Cerebellar cortex (tissue), 1 donor: Measurements from ENCODE around the gene NEURL1B.

Experiments
- DNase-seq: peaks from one replicate; pipeline ENCODE4 v3.0.0-alpha.2; 2015; ENCODE audit warnings: low spot score

NEURL1B gene

DNA sequence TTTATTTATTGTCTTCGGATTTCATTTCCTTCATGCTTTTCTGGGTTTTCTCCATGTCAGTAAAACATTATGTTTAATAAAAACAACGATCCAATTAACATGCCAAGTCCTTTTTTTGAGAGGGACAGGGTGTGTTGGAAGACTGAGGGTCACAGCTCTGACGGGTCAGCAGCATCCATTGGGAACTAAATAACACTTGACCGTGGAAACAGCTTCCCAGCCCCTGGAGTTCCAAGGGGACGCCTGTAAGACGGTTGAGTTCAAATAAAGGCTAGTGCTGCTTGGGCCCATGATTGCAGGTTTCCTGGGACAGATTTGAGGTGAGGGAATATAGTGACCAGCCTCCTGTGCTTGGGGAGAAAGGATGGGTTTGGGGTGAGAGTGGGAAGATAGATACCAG lies 30.4 kb upstream of the NEURL1B start:
- no peak for DNase-seq

DNA sequence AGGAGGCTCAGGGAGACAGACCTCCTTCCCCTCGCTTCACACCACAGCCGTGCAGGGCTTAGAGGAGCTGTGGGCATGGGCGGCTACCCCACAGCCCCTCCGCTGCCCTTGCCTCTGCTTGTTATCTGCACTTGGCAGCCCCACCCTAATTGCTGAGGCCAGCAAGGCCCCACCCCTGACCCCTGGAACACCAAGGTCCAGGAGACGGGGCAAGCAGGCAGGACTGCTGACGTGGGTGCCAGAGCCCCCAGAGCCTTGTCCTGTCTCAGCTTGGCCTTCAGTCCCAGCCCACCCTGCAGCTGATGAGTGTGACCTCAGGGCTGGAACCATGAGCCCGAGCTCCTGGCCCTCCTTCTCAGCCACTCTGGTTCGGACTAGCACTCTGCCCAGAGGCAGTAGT lies 29.1 kb upstream of the NEURL1B start:
- DNase-seq: no peak

DNA sequence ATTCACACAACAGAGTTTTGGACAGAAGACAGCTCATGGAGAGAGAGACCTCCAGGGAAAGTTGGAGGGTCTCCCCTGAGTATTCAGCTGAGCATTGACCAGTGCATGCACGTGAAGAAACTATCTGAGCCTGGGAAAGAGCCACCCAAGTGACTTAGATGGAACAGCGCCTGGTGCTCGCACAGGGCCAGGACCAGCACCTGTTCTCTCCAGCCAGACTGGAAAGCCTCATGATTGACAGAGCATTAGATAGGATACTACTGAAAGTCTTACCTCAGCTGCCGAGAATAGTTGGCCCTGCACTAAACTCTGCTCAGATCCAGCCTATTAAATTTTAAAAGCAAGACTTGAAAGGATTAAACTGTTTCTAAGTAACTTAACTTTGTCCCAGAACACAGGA lies 28.3 kb upstream of the NEURL1B start:
- DNase-seq: no peak

DNA sequence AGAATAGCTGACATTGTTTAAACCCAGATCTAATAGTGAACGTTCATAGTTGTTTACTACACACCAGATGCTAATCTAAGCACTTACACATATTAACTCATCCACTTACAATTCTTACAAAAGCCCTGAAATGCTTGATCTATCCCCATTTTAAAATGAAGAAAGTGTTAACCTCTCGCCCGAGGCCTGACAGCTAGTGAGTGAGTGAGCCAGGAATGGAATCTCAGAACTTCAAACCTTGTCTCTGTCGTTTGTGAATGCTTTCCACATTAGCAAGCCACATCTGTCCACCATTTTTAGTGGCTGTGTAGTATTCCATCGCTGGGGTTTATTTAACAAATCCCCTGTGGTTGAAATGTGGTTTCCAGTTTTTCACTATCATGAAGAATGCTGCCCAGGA lies 24.9 kb upstream of the NEURL1B start:
- no peak for DNase-seq

DNA sequence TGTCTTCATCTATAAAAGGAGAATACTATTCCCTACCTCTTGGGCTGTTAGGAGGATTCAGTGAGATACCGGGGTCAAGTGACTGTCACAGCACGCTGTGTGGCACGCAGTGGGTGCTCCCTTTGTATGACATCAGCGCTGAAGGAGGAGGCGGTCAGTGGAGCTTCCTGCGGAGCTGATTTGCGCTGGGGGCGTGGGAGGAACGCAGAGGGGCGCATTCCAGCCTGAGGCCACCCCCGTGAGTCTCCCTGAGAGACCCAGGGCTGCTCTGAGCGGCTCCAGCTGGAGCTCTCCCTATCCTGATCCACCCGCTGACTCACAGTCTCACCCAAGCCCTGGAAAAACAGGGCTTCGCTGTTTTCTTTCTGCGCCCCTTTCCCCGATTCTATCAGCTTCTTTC lies 24.3 kb upstream of the NEURL1B start:
- DNase-seq: no peak

DNA sequence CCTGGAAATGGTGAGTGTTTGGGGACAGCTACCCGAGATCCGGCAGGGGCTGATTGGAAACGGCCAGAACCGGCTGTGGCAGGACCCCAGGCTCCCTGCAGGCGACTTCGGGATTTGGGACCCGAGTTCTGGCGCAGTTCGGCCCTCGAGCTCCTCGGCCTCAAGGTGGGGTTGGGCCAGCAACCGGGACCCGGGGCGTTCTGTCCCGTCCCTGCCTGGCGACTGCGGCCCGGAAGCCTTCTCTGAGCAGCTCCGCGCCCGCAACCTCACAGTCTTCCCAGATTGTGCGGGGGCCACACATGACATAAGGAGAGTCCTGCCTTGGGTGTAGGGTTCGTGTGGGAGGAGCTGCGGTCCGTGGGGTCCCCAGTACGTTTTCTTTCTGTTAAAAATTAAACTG lies 23.2 kb upstream of the NEURL1B start:
- DNase-seq: no peak

DNA sequence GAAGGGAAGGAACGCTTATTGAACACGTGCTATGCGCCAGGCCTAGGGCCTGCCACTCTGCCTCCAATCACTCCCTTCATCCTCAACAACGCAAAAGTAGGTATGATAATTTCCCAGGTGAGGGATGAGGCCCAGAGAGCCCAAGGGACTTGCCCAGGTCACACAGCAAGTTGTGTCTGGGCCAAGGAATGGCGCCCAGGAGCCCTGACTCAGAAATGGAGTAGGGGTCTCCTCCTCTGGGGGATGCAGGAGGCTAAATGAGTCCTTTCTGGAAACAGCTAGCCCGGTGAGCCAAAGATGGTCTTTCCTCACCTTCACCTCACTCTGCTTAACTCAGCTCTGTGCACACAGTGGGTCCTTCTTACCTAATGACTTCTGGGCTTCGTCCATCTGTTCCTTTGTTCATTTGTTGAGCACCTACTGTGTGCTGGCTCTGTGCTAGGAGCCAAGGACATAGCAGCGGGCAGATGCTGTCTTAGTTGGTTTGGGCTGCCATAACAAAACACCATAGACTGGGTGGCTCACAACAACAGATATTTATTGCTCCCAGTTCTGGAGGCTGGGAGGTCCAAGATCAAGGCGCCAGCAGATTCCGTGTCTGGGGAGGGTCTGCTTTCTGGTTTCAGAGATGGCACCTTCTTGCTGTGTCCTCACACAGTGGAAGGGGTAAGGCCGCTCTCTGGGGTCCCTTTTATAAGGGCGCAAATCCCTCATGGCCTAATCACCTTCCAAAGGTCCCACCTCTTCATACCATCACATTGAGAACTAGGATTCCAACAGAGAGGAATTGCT lies 22.3 kb upstream of the NEURL1B start:
- DNase-seq: no peak

DNA sequence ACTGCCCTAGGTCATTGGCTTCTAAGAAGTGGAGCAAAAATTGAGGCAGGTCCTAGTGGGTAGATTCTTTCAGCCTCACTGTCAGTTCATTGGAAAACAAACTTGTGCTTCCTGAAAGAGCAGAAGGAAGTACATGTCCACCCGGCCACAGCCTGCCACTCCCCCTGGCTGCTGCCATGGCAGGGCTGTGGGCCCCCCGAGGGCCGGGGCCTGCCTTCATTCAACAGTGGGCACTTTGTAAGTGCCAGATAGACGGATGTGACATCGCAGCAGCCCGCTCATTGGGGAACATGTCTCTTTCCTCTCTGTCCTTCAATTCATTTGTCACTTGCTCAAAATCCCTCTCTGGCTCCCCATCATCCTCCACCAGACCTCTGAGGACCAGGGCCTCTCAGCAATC lies 20.6 kb upstream of the NEURL1B start:
- DNase-seq: no peak

DNA sequence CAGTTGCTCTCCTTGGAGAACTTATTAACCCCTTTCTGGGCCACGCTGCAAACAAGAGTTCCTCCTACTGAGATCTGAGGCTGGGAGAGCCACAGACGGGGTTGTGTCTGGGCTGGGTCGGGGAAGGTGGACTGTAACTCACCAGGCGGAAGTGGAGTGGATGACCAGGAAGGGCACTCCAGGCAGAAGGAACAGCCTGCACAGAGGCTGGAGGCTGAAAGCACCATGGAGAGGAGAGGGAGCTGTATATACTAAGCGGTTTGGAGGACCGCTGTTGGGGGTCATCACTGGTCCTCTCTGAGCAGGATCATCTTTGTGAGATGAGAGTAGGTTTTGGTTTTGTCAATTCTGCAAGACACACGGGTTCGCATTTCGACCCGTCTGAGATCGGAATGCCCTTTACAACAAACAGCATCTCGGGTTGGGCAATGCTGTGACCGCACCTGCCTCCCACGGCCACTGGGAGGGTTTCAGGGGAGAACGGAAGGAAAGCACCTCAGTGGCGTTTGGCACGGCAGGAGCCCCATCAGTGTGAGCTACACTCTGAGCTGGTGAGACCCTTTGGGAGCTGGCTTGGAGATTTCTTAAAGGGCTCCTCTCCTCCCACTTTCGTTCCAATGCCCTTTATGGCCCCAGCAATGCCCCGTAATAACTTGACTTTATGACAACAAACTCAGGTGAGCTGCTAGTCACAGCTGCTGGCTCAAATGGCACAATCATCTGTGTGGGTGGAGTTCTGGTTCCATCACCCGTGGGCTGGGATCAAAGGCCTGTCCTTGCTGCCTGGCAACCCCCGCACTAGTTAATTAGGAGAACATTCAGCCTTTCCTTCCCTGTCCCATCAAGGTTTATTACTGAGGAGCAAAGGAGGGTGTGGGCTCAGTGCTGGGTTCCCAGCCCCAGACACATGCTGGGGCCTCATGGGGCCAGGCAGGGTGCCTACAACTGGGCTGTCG lies 18.7 kb upstream of the NEURL1B start:
- no peak for DNase-seq

DNA sequence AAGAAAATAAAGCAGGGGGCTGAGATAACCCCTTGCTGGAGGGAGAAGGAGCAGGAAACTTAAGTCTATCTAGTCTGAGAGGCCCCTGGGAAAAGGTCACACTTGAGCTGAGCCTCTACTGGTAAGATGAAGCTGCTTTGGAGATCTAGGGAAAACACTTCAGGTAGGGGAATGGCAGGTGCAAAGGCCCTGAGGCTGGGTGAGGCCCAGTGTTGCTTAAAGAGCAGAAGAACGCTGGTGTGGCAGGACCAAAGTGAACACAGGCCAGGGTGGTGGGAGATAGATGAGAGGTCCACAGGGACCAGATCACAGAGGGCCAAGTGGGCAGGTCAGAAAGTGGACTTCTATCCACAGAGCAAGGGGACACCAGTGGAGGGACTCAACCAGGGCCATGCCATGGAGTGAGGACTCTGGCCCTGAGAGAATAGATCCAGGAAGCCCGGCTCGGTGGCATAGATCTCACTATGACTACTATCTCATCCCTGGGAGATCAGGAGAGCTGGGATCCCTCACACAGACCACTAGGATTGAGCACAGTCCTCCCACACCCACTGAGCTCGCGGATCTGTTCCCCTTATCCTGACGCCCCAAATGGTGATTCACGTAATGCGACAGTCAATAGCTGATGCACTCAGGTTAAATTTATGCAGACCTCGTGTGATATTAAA lies 17.6 kb upstream of the NEURL1B start:
- no peak for DNase-seq

DNA sequence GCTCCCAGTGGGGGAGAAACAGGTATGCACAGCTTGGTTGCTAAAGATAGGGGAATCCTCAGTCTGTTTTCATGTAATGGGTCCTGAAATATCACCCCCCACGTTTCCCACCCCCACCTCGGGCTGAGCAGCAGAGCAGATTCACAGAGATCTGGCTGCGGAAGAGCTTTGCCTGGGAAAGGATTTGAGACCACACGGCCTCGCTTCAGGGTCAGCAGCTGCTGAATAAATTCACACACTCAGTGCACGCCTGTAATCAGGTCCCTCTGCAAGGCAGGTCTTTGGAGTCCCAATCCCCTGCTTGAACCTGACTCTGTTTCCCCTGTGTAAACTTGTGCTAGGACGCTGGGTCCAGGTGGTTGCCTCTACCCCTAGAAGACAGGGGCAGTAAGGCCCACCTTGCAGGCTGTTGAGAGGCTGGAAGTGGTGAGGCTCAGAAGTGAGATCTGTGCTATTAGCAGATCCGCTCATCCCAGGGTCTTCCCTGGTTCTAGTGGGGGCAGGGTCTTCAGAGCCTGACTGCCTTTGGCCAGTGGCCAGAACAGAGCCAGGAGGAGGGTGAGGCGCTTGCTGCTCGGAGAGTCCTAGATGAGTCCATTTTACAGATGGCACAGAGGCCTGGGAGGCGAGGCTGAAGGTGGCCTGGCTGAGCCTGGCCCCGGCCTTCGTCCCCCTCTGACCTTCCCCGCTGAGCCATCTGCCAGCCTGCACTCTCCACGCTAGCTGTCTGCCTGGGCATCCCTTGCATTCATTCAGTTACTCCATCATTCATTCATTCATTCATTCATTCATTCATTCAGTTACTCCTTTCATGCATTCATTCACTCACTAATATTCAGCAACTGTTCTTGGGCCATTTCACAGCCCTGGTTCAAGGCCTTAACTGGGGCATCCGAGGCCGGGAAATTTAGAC lies 16.7 kb upstream of the NEURL1B start:
- no peak for DNase-seq

DNA sequence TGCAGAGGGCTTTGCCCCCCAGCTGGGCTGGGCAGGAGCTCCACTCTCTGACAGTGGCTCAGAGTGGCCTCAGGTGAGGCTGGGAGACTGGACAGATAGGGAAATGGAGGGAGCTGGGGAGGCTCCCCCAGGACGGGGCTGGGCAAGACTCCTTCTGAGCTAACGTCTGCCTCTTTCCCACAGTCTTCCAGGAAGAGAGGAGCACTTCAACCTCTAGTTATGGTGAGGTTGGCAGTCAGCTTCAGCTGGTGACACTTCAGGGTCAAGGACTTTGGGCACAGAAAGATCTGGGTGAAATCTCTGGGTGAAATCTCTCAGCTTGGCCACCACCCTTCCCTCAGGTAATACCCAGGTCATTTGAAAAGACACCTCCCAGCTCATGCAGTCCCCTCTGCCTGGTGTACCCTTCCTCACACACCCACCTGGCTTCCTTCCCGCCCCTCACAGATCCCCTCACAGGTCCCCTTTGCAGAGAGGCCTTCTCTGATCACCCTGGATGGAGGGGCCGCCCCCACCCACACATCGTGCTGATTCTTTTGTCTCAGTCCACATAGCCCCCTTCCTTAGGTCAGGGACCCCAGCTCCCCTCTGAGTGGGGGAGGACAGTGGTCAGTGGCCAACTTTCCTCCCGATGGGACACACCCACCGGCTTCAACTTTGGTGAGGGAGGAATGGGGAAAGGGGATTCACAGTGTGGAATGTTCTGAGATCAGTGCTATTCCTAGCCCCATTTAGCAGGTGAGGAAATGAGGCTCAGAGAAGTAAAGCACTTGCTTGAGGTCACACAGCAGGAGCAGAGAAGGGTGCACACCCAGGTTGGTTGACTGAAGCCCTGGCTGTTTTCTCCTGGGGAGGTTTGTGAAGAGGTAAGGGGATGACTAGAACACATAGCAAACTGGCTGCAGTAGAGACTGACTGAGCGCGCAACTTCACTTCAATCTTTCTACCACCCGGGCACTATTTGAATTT lies 15.8 kb upstream of the NEURL1B start:
- DNase-seq: no peak

DNA sequence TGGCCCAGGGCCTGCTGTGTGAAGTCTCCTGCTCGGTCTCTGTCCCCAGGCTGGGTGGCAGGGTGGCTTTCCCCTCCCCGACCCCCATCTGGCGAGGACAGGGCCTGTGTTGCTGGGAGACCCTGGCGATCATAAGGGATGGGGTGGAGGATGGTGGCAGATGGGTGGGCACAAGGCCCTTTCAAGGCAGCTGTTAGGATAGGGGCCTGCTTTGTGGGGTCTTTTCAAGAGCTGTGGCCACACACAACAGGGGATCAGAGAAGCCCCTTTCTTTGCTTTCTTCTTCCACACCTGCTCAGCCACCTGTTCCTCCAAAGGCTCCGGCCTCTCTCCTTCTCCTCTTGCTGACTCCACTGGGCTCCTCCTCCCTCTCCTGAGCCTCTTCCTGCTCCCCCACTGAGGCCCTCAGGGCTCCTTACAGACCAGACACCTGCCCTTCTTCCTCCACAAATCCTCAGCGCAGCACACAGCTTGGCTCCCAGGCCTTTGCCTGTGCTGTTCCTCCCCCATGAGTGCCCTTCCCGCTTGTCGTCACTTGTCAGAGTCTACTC lies 15.0 kb upstream of the NEURL1B start:
- DNase-seq: no peak

DNA sequence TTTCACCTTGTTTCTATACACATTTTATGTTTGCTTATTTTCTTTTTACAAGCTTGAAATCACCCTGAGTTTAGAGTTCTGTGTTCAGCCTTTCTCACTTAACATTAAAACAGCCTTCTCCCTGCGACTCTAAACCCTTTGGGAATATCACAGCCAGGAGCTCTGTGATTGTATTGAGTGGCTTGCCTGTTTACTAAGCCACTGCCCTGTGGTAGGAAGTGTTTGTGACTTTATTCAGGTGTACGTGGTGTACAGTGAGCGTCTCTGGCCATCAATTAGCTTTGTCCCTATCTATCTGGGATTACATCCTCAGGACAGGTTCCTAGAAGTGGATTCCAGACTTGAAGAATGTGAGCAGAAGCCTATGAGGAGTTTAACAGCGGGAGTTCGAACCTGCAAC lies 11.0 kb upstream of the NEURL1B start:
- DNase-seq: no peak

DNA sequence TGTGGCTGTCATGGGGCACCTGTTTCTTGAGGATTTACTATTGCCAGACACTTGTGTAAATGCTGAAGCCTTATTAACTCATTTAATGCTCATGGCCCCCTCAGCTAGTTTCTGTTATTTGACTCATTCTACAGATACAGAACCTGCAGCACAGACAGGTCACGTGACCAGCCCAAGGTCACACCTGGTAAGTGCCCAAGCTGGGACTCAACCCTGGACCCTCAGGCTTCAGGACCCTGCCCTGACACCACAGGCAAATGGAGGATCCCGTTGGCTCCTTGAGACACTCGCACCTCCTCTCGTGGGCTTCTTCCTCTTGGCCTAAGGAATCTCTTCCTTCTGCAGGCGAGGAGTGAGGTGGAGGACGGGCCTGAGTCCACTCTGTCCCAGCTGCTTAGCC lies 10.6 kb upstream of the NEURL1B start:
- no peak for DNase-seq

DNA sequence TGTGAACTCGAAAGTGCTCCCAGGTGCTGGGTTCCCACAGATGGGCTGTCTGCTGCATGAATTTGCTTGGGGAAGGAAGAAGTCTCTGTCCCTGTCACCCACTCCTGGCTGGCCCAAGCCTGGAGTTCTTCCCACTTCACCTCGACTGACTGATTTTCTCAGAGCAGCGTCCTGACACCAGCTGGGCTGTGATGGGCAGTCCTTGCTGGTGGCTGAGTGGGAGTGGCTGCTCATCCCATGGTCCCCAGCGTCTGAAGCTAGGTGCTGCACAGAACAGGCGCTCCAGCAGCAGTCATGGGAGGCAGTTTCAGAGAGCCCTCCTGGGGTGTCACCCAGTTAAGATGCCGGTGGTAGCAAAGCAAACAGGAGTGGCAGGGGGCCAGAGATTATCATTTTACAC lies 10.1 kb upstream of the NEURL1B start:
- no peak for DNase-seq

DNA sequence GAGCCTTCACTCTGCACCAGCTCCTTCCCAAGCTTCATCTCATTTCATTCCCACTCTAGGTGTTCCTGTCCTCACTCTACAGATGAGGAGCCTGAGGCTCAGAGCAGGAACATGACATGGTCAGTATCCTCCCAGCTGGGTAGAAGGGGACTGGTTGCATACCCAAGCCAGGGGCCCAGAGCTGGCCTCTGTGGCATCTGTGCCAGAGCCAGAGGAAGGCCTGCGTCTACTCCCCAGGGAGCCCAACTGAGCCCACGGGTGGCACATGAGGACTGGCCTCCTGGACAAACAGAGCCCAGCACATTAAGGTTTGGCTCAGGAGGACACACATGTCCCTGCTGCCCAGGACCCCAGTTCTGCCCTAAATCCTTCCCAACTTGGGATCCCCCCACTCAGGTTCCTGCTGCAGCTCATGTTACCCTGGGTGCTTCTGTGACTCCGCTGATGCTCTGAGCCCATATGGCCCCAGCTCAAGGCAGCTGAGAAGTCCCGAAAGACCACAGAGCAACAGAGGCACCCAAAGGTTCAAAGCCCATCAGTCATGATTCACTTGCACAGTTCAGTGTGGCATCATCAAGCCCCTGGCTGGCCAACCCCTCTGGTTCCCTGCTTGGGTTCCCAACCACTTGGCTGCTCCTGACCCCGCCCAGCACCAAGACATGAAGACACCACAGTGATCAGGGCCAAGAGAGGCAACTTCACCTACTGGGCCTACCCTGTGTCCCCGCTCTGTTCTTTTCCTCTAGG lies 8.5 kb upstream of the NEURL1B start:
- DNase-seq: no peak

DNA sequence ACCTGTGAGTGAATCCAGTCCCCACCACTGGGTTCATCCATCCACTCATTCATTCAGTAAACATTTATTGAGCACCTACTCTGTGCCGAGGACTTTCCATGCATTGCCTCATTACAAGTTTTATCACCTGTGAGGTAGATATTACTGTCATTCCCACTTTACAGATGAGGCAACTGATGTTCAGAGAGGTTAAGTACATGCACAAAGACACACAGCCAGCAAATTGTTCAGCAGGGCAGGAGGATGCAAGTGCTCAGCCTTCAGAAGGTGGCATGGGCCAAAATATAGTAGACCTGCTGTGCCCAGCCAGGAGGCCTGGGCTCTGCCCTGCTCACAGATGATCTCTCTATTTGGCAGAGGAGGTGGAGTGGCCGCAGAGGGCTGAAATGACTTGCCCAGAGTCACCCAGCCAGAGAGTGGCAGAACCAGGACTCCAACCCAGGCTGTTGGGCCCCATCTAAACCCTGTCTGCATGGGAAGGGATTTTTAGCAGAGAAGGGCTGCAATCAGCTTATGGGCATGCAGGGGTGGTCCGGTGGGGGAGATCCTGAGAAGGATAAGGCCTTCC lies 7.6 kb upstream of the NEURL1B start:
- DNase-seq: no peak
